GM19328 (cell line): ENCODE results near the gene GGT6.

Experiments used
- ATAC-seq: cut with Tn5 transposase; IDR thresholded peaks from one replicate; pipeline ENCODE4 v1.9.1; 2021; ENCODE audit warnings: mild to moderate bottlenecking, moderate library complexity; ENCODE audit not compliant: unreplicated experiment

Gene GGT6

GRCh38 chr17:4540687-4541327 lies 19.6 kb downstream of the GGT6 start:
- ATAC-seq, result no peak

GRCh38 chr17:4540224-4540651 lies 20.1 kb downstream of the GGT6 start:
- no peak for ATAC-seq

- ATAC-seq, result no peak
Observed at GRCh38 chr17:4539576-4540223, 20.7 kb downstream of the GGT6 start.

- ATAC-seq, result no peak
Observed at GRCh38 chr17:4539025-4539424, 21.4 kb downstream of the GGT6 start.

- no peak for ATAC-seq
Observed at GRCh38 chr17:4538236-4539002, 22.0 kb downstream of the GGT6 start.

- ATAC-seq, result no peak
Observed at GRCh38 chr17:4537451-4538235, 22.7 kb downstream of the GGT6 start.

- no peak for ATAC-seq
Observed at GRCh38 chr17:4536742-4537411, 23.5 kb downstream of the GGT6 start.

- ATAC-seq, result no peak
Observed at GRCh38 chr17:4536259-4536741, 24.1 kb downstream of the GGT6 start.

GRCh38 chr17:4535667-4536258 lies 24.6 kb downstream of the GGT6 start:
- no peak for ATAC-seq

GRCh38 chr17:4534928-4535666 lies 25.3 kb downstream of the GGT6 start:
- ATAC-seq, result no peak

GRCh38 chr17:4534515-4534914 lies 25.9 kb downstream of the GGT6 start:
- no peak for ATAC-seq

GRCh38 chr17:4533523-4534504 lies 26.6 kb downstream of the GGT6 start:
- ATAC-seq, result no peak

- ATAC-seq, result no peak
Observed at GRCh38 chr17:4532860-4533522, 27.4 kb downstream of the GGT6 start.

GRCh38 chr17:4531988-4532736 lies 28.2 kb downstream of the GGT6 start:
- ATAC-seq, result no peak

- ATAC-seq, result no peak
Observed at GRCh38 chr17:4530799-4531730, 29.3 kb downstream of the GGT6 start.
